Smooth muscle cell (in vitro differentiated cells): ENCODE data around the gene AMDHD2. TPM values are rescaled to one million over a fixed set of nuclear protein-coding genes. Genes with fewer than 3 reads are reported as not detected.
"Not testable (repeated sequence)": the region's sequence is repeated elsewhere in the genome, so short reads cannot be mapped to it uniquely, and the experiment has no call there.

ENCODE experiments used
- DNase-seq: peaks from one replicate; lab custom pipeline; 2025; ENCODE audit not compliant: unreplicated experiment; lab: John Stamatoyannopoulos, UW
- H2AFZ ChIP-seq: fragments of 200-600 bp; sonication (generic); 2 replicates; pipeline ENCODE4 v1.6.0; 2016; ENCODE audit warnings: antibody characterized with exemption, low read depth, mild to moderate bottlenecking
- H3F3A ChIP-seq: fragments of 200-600 bp; sonication (generic); 2 replicates; pipeline ENCODE4 v1.6.0; 2017; ENCODE audit warnings: antibody characterized with exemption, low read depth
- H3K27ac ChIP-seq: fragments of 200-600 bp; sonication (generic); 2 replicates; pipeline ENCODE4 v1.5.1; 2016; ENCODE audit warnings: low read depth, mild to moderate bottlenecking
- H3K27me3 ChIP-seq: fragments of 200-600 bp; sonication (generic); 2 replicates; pipeline ENCODE4 v1.6.1; 2016; ENCODE audit warnings: low read depth, mild to moderate bottlenecking
- H3K36me3 ChIP-seq: fragments of 200-600 bp; sonication (generic); 2 replicates; pipeline ENCODE4 v1.5.1; 2016; ENCODE audit warnings: low read depth
- H3K4me1 ChIP-seq: fragments of 200-600 bp; sonication (generic); 2 replicates; pipeline ENCODE4 v1.5.1; 2016; ENCODE audit warnings: low read depth
- H3K4me2 ChIP-seq: fragments of 200-600 bp; sonication (generic); 2 replicates; pipeline ENCODE4 v1.6.0; 2016; ENCODE audit warnings: mild to moderate bottlenecking
- H3K4me3 ChIP-seq: fragments of 200-600 bp; sonication (generic); 2 replicates; pipeline ENCODE4 v1.5.1; 2016; ENCODE audit warnings: mild to moderate bottlenecking
- H3K79me2 ChIP-seq: fragments of 200-600 bp; sonication (generic); 2 replicates; pipeline ENCODE4 v1.6.0; 2016; ENCODE audit warnings: low read depth, mild to moderate bottlenecking
- H3K9ac ChIP-seq: fragments of 200-600 bp; sonication (generic); 2 replicates; pipeline ENCODE4 v1.6.0; 2016; ENCODE audit warnings: low read depth
- H3K9me3 ChIP-seq: fragments of 200-600 bp; sonication (generic); replicated peaks from 2 replicates; pipeline ENCODE4 v1.5.1; 2016; ENCODE audit warnings: low read depth
- H4K20me1 ChIP-seq: fragments of 200-600 bp; sonication (generic); 2 replicates; pipeline ENCODE4 v1.6.0; 2016; ENCODE audit warnings: low read depth
- WGBS: methylation state at CpG from one replicate; pipeline ENCODE4 v1.1.7; 2016; ENCODE audit warnings: low lambda C conversion rate; 5-methylcytosine and 5-hydroxymethylcytosine counted together
- microRNA counts: library from miRNA; unstranded; fragments of <30 nt; microRNA quantifications from one replicate; lab custom pipeline; 2016
- microRNA-seq: library from miRNA; unstranded; fragments of <30 nt; microRNA quantifications from one replicate; pipeline ENCODE4, GENCODE V29; 2016; ENCODE audit warnings: borderline number of aligned reads
- polyA plus RNA-seq: library from polyadenylated mRNA; unstranded; fragments of >200 nt; fragmentation: Nextera tagmentation; extraction: Ambion mirVana; gene quantifications from 2 replicates; pipeline ENCODE4 v1.2.1, GENCODE V29; 2016
- small RNA-seq: library from RNA; depleted of rRNA; stranded (forward); fragments of <200 nt; gene quantifications from one replicate; pipeline ENCODE3, GENCODE V24; 2014
- total RNA-seq: library from RNA; depleted of rRNA; stranded (reverse); fragments of >200 nt; gene quantifications from 2 replicates; pipeline ENCODE4 v1.2.3, GENCODE V29; 2014

The AMDHD2 gene
- total and polyA plus RNA-seq, 2 experiments from 2014 or later: 12.0 to 14.2 TPM

DNA sequence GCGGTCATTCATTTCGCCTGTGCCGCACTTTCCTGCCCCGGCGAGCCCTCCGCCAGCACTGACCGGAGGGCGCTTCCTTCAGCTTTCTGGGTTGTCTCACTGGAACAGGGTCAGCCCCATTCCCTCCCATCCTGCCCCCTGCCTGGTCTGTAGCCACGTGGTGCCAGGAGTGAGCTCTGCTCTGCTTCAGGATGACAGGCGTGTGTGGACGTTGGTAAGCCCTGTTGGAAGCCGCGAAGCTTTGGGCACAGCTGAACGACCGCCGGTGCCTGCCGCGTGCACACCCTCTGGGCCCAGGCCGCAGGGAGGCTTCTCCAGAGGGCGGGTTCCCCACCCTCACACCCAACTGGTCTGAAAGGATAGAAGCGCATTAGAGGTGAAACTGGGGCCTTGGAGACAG is 60.6 kb downstream of the AMDHD2 start:
- not testable (repeated sequence) for H3K79me2 ChIP-seq, H3K27me3 ChIP-seq, DNase-seq, H3K9me3 ChIP-seq, H3K4me2 ChIP-seq, H3F3A ChIP-seq, H3K4me3 ChIP-seq, H3K9ac ChIP-seq, H3K4me1 ChIP-seq, H3K27ac ChIP-seq, H2AFZ ChIP-seq, H3K36me3 ChIP-seq
- WGBS: no CpG with 5 or more reads among the region's 21 CpGs
- H4K20me1 ChIP-seq: peaks cover 11% of the 10 kb centered on the region

MicroRNAs within 50 kb of the gene (microRNA counts, 767-probe panel; counts per million panel counts)
- 183 counts per million for microRNA hsa-miR-3178 (lab: Ali Mortazavi, UCI)

Small RNA genes lying within 50 kb of the gene (microRNA-seq; reads per million reads assigned to microRNA genes)
- not detected for gene MIR3178

Small RNA genes lying within 50 kb of the gene (small RNA-seq; reads per million reads assigned to genes)
- gene AC093525.1: not detected
- gene MIR3178: not detected

Other genes starting within 250 kb of the AMDHD2 start
- 0.76 and 2.2 TPM in 2 replicates for gene ABCA3, start 179.6 kb upstream of the AMDHD2 start, total RNA-seq
- 1.4 and 1.7 TPM in 2 replicates for gene ABCA3, start 179.6 kb upstream of the AMDHD2 start, polyA plus RNA-seq
- gene CCNF, start 90.9 kb upstream of the AMDHD2 start, total RNA-seq: 3.6 and 4.9 TPM in 2 replicates
- 6.6 and 12.8 TPM in 2 replicates for gene CCNF, start 90.9 kb upstream of the AMDHD2 start, polyA plus RNA-seq
- 4.7 and 8.0 TPM in 2 replicates for gene TEDC2, start 60.3 kb upstream of the AMDHD2 start, total RNA-seq
- 8.5 and 13.3 TPM in 2 replicates for gene TEDC2, start 60.3 kb upstream of the AMDHD2 start, polyA plus RNA-seq
- gene NTN3, start 49.1 kb upstream of the AMDHD2 start, total RNA-seq: 0.18 and 5.2 TPM in 2 replicates
- 0.23 and 0.57 TPM in 2 replicates for gene NTN3, start 49.1 kb upstream of the AMDHD2 start, polyA plus RNA-seq
- gene TBC1D24, start 45.2 kb upstream of the AMDHD2 start, total RNA-seq: 5.1 and 9.2 TPM in 2 replicates
- 4.9 and 5.5 TPM in 2 replicates for gene TBC1D24, start 45.2 kb upstream of the AMDHD2 start, polyA plus RNA-seq
- 50.5 and 99.2 TPM in 2 replicates for gene ATP6V0C, start 6.4 kb upstream of the AMDHD2 start, total RNA-seq
- 207 and 265 TPM in 2 replicates for gene ATP6V0C, start 6.4 kb upstream of the AMDHD2 start, polyA plus RNA-seq
- not detected in 2 replicates for gene CEMP1, start 11.0 kb downstream of the AMDHD2 start, total RNA-seq
- 1.7 and 5.1 TPM in 2 replicates for gene CEMP1, start 11.0 kb downstream of the AMDHD2 start, polyA plus RNA-seq
- gene PDPK1, start 17.6 kb downstream of the AMDHD2 start, total RNA-seq: 22.3 and 23.8 TPM in 2 replicates
- gene PDPK1, start 17.6 kb downstream of the AMDHD2 start, polyA plus RNA-seq: 16.4 and 25.4 TPM in 2 replicates
- 27.0 and 38.2 TPM in 2 replicates for gene KCTD5, start 162.2 kb downstream of the AMDHD2 start, total RNA-seq
- gene KCTD5, start 162.2 kb downstream of the AMDHD2 start, polyA plus RNA-seq: 35.5 and 36.6 TPM in 2 replicates
- 0.63 and 2.7 TPM in 2 replicates for gene PRSS27, start 199.9 kb downstream of the AMDHD2 start, total RNA-seq
- 2.3 and 3.3 TPM in 2 replicates for gene PRSS27, start 199.9 kb downstream of the AMDHD2 start, polyA plus RNA-seq
- gene SRRM2, start 232.3 kb downstream of the AMDHD2 start, total RNA-seq: 83.0 and 125 TPM in 2 replicates
- gene SRRM2, start 232.3 kb downstream of the AMDHD2 start, polyA plus RNA-seq: 280 and 434 TPM in 2 replicates